Measurements from ENCODE around the gene PTPRZ1.

GRCh38 chr7:122067077-122067476 lies 194.1 kb downstream of the PTPRZ1 start:
- TF ChIP-seq CTCF (conservative IDR thresholded peaks at IDR 0.05; ENCODE audit: low read depth, low read length) (no peak), EZH2phosphoT487 (IDR thresholded peaks at IDR 0.05; ENCODE audit: borderline replicate concordance, low read length) (no peak), EZH2 (IDR thresholded peaks at IDR 0.05; ENCODE audit: low read length, unreplicated experiment) (no peak)
